HepG2 (cell line): ENCODE measurements around the gene PEAK3. TPM values are rescaled to one million over a fixed set of nuclear protein-coding genes. Genes with fewer than 3 reads are reported as not detected.

ENCODE experiments used
- ATAC-seq: fragments of 200-7000 bp; cut with Tn5 transposase; 3 replicates; pipeline ENCODE4 v1.9.1; 2020; ENCODE audit warnings: mild to moderate bottlenecking, moderate library complexity
- BruUV-seq: library from RNA; stranded (reverse); fragments of 400-500 nt; replicated peaks from 2 replicates; lab custom pipeline; 2021; lab: Mats Ljungman, UMichigan
- CTCF ChIA-PET: fragments of 300-600 bp; formaldehyde crosslinking; extraction: SDS; loops from one replicate; lab custom pipeline; 2021; ENCODE audit warnings: low total read pairs, inconsistent platforms, low intra/inter-chr PET ratio; lab: Yijun Ruan, JAX
- POLR2A ChIA-PET: fragments of 350-600 bp; sonication (Branson Sonifier 250); formaldehyde crosslinking; loops from one replicate; lab custom pipeline; 2020; ENCODE audit warnings: antibody characterized with exemption, inconsistent platforms; lab: Yijun Ruan, JAX
- DNase-seq: peaks from one replicate; pipeline ENCODE4 v3.0.0-alpha.2; 2015; ENCODE audit warnings: low spot score
- FAIRE-seq: peaks from 3 replicates; lab custom pipeline; 2011; peaks lifted over from hg19 to GRCh38; lab: Jason Lieb, UNC
- H2AFZ ChIP-seq: one replicate; pipeline ENCODE4 v1.6.1; 2011; ENCODE audit warnings: low read length, inconsistent platforms
- H3K27ac ChIP-seq: fragments of 300-600 bp; 3 replicates; pipeline ENCODE4 v1.8.0; 2011; ENCODE audit warnings: mixed run types, mild to moderate bottlenecking, mixed read lengths, low read length, inconsistent platforms; ENCODE audit not compliant: insufficient read depth; ENCODE audit errors: extremely low read length
- H3K27me3 ChIP-seq, 2 experiments: fragments of 200-600 bp in 1 of 2; 2 replicates in 1 of 2; 3 replicates in 1 of 2; pipeline versions ENCODE4 v1.6.0 to v1.8.0; 2011; ENCODE audit warnings: low read length in 2 of 2, mild to moderate bottlenecking in 2 of 2, moderate library complexity in 2 of 2, inconsistent platforms in 1 of 2; ENCODE audit not compliant: insufficient read depth in 2 of 2, control insufficient read depth in 1 of 2
- H3K36me3 ChIP-seq, 2 experiments: fragments of 200-600 bp in 1 of 2; replicated peaks in 1 of 2; 2 replicates in 1 of 2; 3 replicates in 1 of 2; pipeline versions ENCODE4 v1.5.1 to v1.8.0; 2011; ENCODE audit warnings: low read length in 2 of 2, inconsistent platforms in 1 of 2; ENCODE audit not compliant: insufficient read depth in 2 of 2, control insufficient read depth in 1 of 2
- H3K4me1 ChIP-seq: 2 replicates; pipeline ENCODE4 v1.5.1; 2012; ENCODE audit warnings: low read length, inconsistent platforms; ENCODE audit not compliant: insufficient read depth
- H3K4me2 ChIP-seq: 2 replicates; pipeline ENCODE4 v1.6.0; 2011; ENCODE audit warnings: low read depth, low read length, inconsistent platforms
- H3K4me3 ChIP-seq, 3 experiments: fragments of 200-600 bp in 1 of 3; sonication (generic), shearing (Covaris generic) in 1 of 3; replicated peaks in 1 of 3; 2 replicates each; pipeline ENCODE4 v1.5.1; 2011 to 2016; ENCODE audit warnings: low read length in 3 of 3, inconsistent platforms in 2 of 3, low read depth in 2 of 3, mild to moderate bottlenecking in 2 of 3, control low read depth in 1 of 3, mixed read lengths in 1 of 3; ENCODE audit not compliant: insufficient read depth in 1 of 3
- H3K79me2 ChIP-seq: one replicate; pipeline ENCODE4 v1.6.1; 2011; ENCODE audit warnings: low read length, inconsistent platforms; ENCODE audit not compliant: insufficient read depth
- H3K9ac ChIP-seq: 2 replicates; pipeline ENCODE4 v1.6.0; 2011; ENCODE audit warnings: mild to moderate bottlenecking, low read depth, low read length, inconsistent platforms; ENCODE audit not compliant: insufficient read depth
- H3K9me3 ChIP-seq: 2 replicates; pipeline ENCODE4 v1.5.1; 2012; ENCODE audit warnings: mild to moderate bottlenecking, low read length
- H4K20me1 ChIP-seq: 2 replicates; pipeline ENCODE4 v1.6.0; 2011; ENCODE audit warnings: inconsistent platforms, mild to moderate bottlenecking, low read length, moderate library complexity; ENCODE audit not compliant: insufficient read depth
- AGO1 ChIP-seq: fragments of 200-400 bp; formaldehyde crosslinking; IDR thresholded peaks from 2 replicates; pipeline ENCODE4 v1.6.1; 2017; ENCODE audit warnings: mild to moderate bottlenecking, low read depth, low read length, moderate library complexity; ENCODE audit not compliant: poor library complexity, severe bottlenecking
- CREB3 ChIP-seq: sonication (generic); formaldehyde crosslinking; IDR thresholded peaks from 2 replicates; pipeline ENCODE4 v1.5.0; 2020; ENCODE audit warnings: missing genetic modification reagents
- HMGXB3 ChIP-seq: sonication (generic); formaldehyde crosslinking; IDR thresholded peaks from 2 replicates; pipeline ENCODE4 v1.4.0; 2020; ENCODE audit warnings: missing genetic modification reagents, borderline replicate concordance
- RBM39 ChIP-seq: fragments of 200-400 bp; formaldehyde crosslinking; IDR thresholded peaks from one replicate; pipeline ENCODE4 v1.6.1; 2018; ENCODE audit warnings: antibody characterized with exemption, mild to moderate bottlenecking, low read depth, low read length; ENCODE audit not compliant: poor library complexity, severe bottlenecking
- ZNF253 ChIP-seq: sonication (generic); formaldehyde crosslinking; IDR thresholded peaks from 2 replicates; pipeline ENCODE4 v1.8.0; 2022; ENCODE audit warnings: mild to moderate bottlenecking, missing genetic modification reagents, borderline replicate concordance
- ZNF557 ChIP-seq: sonication (generic); formaldehyde crosslinking; IDR thresholded peaks from 2 replicates; pipeline ENCODE4 v1.4.0; 2020; ENCODE audit warnings: missing genetic modification reagents
- ZNF564 ChIP-seq: sonication (generic); formaldehyde crosslinking; IDR thresholded peaks from 2 replicates; pipeline ENCODE4 v1.8.1; 2023; ENCODE audit warnings: mild to moderate bottlenecking, missing genetic modification reagents
- ZNF772 ChIP-seq: sonication (generic); formaldehyde crosslinking; IDR thresholded peaks from 2 replicates; pipeline ENCODE4 v1.5.0; 2020; ENCODE audit warnings: mild to moderate bottlenecking, missing genetic modification reagents
- ZNF782 ChIP-seq: sonication (generic); formaldehyde crosslinking; IDR thresholded peaks from 2 replicates; pipeline ENCODE4 v1.4.0; 2020; ENCODE audit warnings: missing genetic modification reagents, mild to moderate bottlenecking, borderline replicate concordance
- WGBS: methylation state at CpG from one replicate; pipeline ENCODE4 v1.1.6; 2017; ENCODE audit warnings: low lambda C conversion rate; 5-methylcytosine and 5-hydroxymethylcytosine counted together
- in situ Hi-C: cut with HindIII; loops from 2 replicates; pipeline ENCODE4 v1.10.0; 2017; ENCODE audit warnings: low pct_unique_long_range_greater_than_20kb; ENCODE audit not compliant: extremely low pct_ligation_motif_present
- intact Hi-C: fragments of 100-400 bp; cut with micrococcal nuclease; formaldehyde crosslinking; loops from one replicate; pipeline ENCODE4 v1.10.0; 2022; ENCODE audit not compliant: unreplicated experiment
- polyA plus RNA-seq, 8 experiments: library from polyadenylated mRNA; depleted of rRNA in 3 of 8; stranded (reverse) in 7 of 8; unstranded in 1 of 8; fragments of >200 nt; fragmentation: Illumina TruSeq in 4 of 8; extraction: Trizol in 4 of 8; gene quantifications; 2 replicates each; pipeline versions ENCODE4 v1.2.1 to v1.2.3, GENCODE V29; 2011 to 2016; ENCODE audit warnings: low read depth in 4 of 8, missing spikeins in 1 of 8, mixed read lengths in 1 of 8; ENCODE audit not compliant: insufficient read depth in 1 of 8
- total RNA-seq, 5 experiments: library from RNA; depleted of rRNA; stranded (reverse); fragments of >200 nt; fragmentation: Illumina TruSeq; extraction: Trizol; gene quantifications; 2 replicates each; pipeline ENCODE4 v1.2.3, GENCODE V29; 2016; ENCODE audit warnings: low read depth in 1 of 5
- TF ChIP-seq, protein P1 (sequence below): sonication (generic); formaldehyde crosslinking; IDR thresholded peaks from 2 replicates; pipeline ENCODE4 v1.4.0; 2020; ENCODE audit warnings: missing genetic modification reagents

The PEAK3 gene
- total and polyA plus RNA-seq, 2 of the 13 experiments (the other 11 are each of a cell fraction or from before 2014, with no cell fraction given) = not detected

- TF ChIP-seq ZNF772 (0 out of 2 replicates have a peak, but pooled peaks have one; percentile 70), HMGXB3 (CRISPR knock-in tag) (no peak), CREB3 (CRISPR knock-in tag) (peak; percentile 60), ZNF557 (CRISPR knock-in tag) (0 out of 2 replicates have a peak, but pooled peaks have one; percentile 44), ZNF564 (no peak)
These were observed 29.2 kb downstream of the PEAK3 start (continued) for GRCh38 chr19:2252797-2253105.

GRCh38 chr19:2252055-2252796 lies 29.7 kb downstream of the PEAK3 start:
- intact Hi-C loops = no loop called here
- peaks cover 34% of the 10 kb centered on the region for H3K4me1 ChIP-seq
- FAIRE-seq = no peak
- peak overlapping the region; percentile 41 to 67 (median 49) for H3K4me3 ChIP-seq
- no peak overlapping the region for H2AFZ ChIP-seq
- H3K9ac ChIP-seq = peak overlapping the region; percentile 64
- ChIA-PET POLR2A (interaction anchor here (0.7 to 2.3 kb wide), 5 partner anchors 9 to 17 kb away, joined by 4 to 9 read pairs (median 4); partner anchors contain the start of gene PLEKHJ1), CTCF (interaction anchor here (1.4 to 1.9 kb wide), 3 partner anchors 21 to 64 kb away, joined by 3 to 12 read pairs (median 4); no protein-coding TSS in a partner anchor)
- no peaks in the 10 kb centered on the region for H3K9me3 ChIP-seq
- peak overlapping the region; percentile 85 for H3K4me2 ChIP-seq
- no peak overlapping the region for H3K27ac ChIP-seq
- H3K27me3 ChIP-seq = peaks cover 0 to 2% of the 10 kb centered on the region in 2 experiments; a peak in 2 of 5 replicates
- peak; percentile 34 for ATAC-seq
- no TSS peak for BruUV-seq
- H4K20me1 ChIP-seq = no peaks in the 10 kb centered on the region
- WGBS = 32% methylated on average over 56 of the region's 74 CpGs
- no peaks in the 10 kb centered on the region for H3K79me2 ChIP-seq
- DNase-seq = no peak
- in situ Hi-C loops = no loop called here
- peaks cover 0 to 5% of the 10 kb centered on the region in 2 experiments; a peak in 1 of 5 replicates for H3K36me3 ChIP-seq
- TF ChIP-seq ZNF782 (CRISPR knock-in tag) (no peak), AGO1 (peak; percentile 4), RBM39 (no peak), ZNF253 (CRISPR knock-in tag) (0 out of 2 replicates have a peak, but pooled peaks have one; percentile 67)
- TF ChIP-seq, protein P1, sequence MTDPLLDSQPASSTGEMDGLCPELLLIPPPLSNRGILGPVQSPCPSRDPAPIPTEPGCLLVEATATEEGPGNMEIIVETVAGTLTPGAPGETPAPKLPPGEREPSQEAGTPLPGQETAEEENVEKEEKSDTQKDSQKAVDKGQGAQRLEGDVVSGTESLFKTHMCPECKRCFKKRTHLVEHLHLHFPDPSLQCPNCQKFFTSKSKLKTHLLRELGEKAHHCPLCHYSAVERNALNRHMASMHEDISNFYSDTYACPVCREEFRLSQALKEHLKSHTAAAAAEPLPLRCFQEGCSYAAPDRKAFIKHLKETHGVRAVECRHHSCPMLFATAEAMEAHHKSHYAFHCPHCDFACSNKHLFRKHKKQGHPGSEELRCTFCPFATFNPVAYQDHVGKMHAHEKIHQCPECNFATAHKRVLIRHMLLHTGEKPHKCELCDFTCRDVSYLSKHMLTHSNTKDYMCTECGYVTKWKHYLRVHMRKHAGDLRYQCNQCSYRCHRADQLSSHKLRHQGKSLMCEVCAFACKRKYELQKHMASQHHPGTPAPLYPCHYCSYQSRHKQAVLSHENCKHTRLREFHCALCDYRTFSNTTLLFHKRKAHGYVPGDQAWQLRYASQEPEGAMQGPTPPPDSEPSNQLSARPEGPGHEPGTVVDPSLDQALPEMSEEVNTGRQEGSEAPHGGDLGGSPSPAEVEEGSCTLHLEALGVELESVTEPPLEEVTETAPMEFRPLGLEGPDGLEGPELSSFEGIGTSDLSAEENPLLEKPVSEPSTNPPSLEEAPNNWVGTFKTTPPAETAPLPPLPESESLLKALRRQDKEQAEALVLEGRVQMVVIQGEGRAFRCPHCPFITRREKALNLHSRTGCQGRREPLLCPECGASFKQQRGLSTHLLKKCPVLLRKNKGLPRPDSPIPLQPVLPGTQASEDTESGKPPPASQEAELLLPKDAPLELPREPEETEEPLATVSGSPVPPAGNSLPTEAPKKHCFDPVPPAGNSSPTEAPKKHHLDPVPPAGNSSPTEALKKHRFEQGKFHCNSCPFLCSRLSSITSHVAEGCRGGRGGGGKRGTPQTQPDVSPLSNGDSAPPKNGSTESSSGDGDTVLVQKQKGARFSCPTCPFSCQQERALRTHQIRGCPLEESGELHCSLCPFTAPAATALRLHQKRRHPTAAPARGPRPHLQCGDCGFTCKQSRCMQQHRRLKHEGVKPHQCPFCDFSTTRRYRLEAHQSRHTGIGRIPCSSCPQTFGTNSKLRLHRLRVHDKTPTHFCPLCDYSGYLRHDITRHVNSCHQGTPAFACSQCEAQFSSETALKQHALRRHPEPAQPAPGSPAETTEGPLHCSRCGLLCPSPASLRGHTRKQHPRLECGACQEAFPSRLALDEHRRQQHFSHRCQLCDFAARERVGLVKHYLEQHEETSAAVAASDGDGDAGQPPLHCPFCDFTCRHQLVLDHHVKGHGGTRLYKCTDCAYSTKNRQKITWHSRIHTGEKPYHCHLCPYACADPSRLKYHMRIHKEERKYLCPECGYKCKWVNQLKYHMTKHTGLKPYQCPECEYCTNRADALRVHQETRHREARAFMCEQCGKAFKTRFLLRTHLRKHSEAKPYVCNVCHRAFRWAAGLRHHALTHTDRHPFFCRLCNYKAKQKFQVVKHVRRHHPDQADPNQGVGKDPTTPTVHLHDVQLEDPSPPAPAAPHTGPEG (CRISPR knock-in tag) = no peak
